H9 (cell line): ENCODE results near the gene RAB33B. TPM values are rescaled to one million over a fixed set of nuclear protein-coding genes. Genes with fewer than 3 reads are reported as not detected.

Source experiments
- DNase-seq: peaks from one replicate; pipeline ENCODE4 v3.0.0-alpha.2; 2017
- H2AFZ ChIP-seq: one replicate; pipeline ENCODE4 v1.6.1; 2013; ENCODE audit warnings: mild to moderate bottlenecking, low read length, control low read depth, moderate library complexity
- H2AK5ac ChIP-seq: 2 replicates; pipeline ENCODE4 v1.6.1; 2013; ENCODE audit warnings: low read length, control low read depth, mixed read lengths; ENCODE audit not compliant: insufficient read length
- H2BK120ac ChIP-seq: one replicate; pipeline ENCODE4 v1.6.1; 2013; ENCODE audit warnings: low read depth, mild to moderate bottlenecking, low read length, control low read depth, inconsistent platforms; ENCODE audit not compliant: poor library complexity, severe bottlenecking
- H2BK12ac ChIP-seq: 2 replicates; pipeline ENCODE4 v1.6.1; 2013; ENCODE audit warnings: low read length, control low read depth, mixed read lengths, low read depth; ENCODE audit not compliant: insufficient read length
- H2BK15ac ChIP-seq: 2 replicates; pipeline ENCODE4 v1.6.1; 2013; ENCODE audit warnings: low read depth, low read length, control low read depth
- H2BK20ac ChIP-seq: one replicate; pipeline ENCODE4 v1.6.1; 2013; ENCODE audit warnings: low read depth, mild to moderate bottlenecking, low read length, control low read depth, inconsistent platforms; ENCODE audit not compliant: poor library complexity, severe bottlenecking
- H2BK5ac ChIP-seq: 2 replicates; pipeline ENCODE4 v1.6.1; 2013; ENCODE audit warnings: low read length, control low read depth, mixed read lengths; ENCODE audit not compliant: insufficient read length
- H3K14ac ChIP-seq: 2 replicates; pipeline ENCODE4 v1.6.1; 2013; ENCODE audit warnings: low read length, control low read depth; ENCODE audit not compliant: insufficient read depth
- H3K18ac ChIP-seq: 2 replicates; pipeline ENCODE4 v1.6.1; 2013; ENCODE audit warnings: low read depth, mild to moderate bottlenecking, mixed read lengths, low read length, control low read depth; ENCODE audit not compliant: insufficient read length
- H3K23ac ChIP-seq: 2 replicates; pipeline ENCODE4 v1.6.1; 2013; ENCODE audit warnings: low read length, control low read depth, mixed read lengths, low read depth; ENCODE audit not compliant: insufficient read length
- H3K23me2 ChIP-seq: 2 replicates; pipeline ENCODE4 v1.6.1; 2013; ENCODE audit warnings: low read depth, mild to moderate bottlenecking, mixed read lengths, low read length, control low read depth; ENCODE audit not compliant: insufficient read length, poor library complexity, severe bottlenecking
- H3K27ac ChIP-seq: 2 replicates; pipeline ENCODE4 v1.5.1; 2013; ENCODE audit warnings: low read length, control low read depth, mixed read lengths, low read depth; ENCODE audit not compliant: insufficient read length
- H3K27me3 ChIP-seq: 2 replicates; pipeline ENCODE4 v1.6.1; 2013; ENCODE audit warnings: low read length, control low read depth, inconsistent platforms; ENCODE audit not compliant: insufficient read depth
- H3K4ac ChIP-seq: 2 replicates; pipeline ENCODE4 v1.6.1; 2013; ENCODE audit warnings: low read depth, mild to moderate bottlenecking, control low read depth, inconsistent platforms, low read length, moderate library complexity
- H3K4me1 ChIP-seq: 2 replicates; pipeline ENCODE4 v1.6.1; 2013; ENCODE audit warnings: low read length, control low read depth, inconsistent platforms; ENCODE audit not compliant: insufficient read depth
- H3K4me2 ChIP-seq: 2 replicates; pipeline ENCODE4 v1.6.1; 2013; ENCODE audit warnings: low read length, control low read depth, mixed read lengths; ENCODE audit not compliant: insufficient read length, insufficient read depth
- H3K56ac ChIP-seq: 2 replicates; pipeline ENCODE4 v1.6.1; 2013; ENCODE audit warnings: low read depth, mild to moderate bottlenecking, mixed read lengths, low read length, control low read depth; ENCODE audit not compliant: insufficient read length
- H3K79me1 ChIP-seq: 2 replicates; pipeline ENCODE4 v1.6.1; 2013; ENCODE audit warnings: low read depth, mild to moderate bottlenecking, moderate library complexity, low read length, control low read depth, inconsistent platforms; ENCODE audit not compliant: insufficient read depth, poor library complexity, severe bottlenecking
- H3K79me2 ChIP-seq: 2 replicates; pipeline ENCODE4 v1.6.1; 2013; ENCODE audit warnings: low read length, control low read depth, inconsistent platforms; ENCODE audit not compliant: insufficient read depth
- H3K9ac ChIP-seq: 2 replicates; pipeline ENCODE4 v1.6.1; 2013; ENCODE audit warnings: low read length, control low read depth, mixed read lengths; ENCODE audit not compliant: insufficient read length; ENCODE audit errors: extremely low read depth
- H3K9me3 ChIP-seq: one replicate; pipeline ENCODE4 v1.6.1; 2013; ENCODE audit warnings: low read depth, low read length, inconsistent platforms; ENCODE audit not compliant: control insufficient read depth
- H3T11ph ChIP-seq: one replicate; pipeline ENCODE4 v1.6.1; 2013; ENCODE audit warnings: mild to moderate bottlenecking, low read length, control low read depth, inconsistent platforms
- H4K20me1 ChIP-seq: one replicate; pipeline ENCODE4 v1.6.1; 2013; ENCODE audit not compliant: control insufficient read depth, insufficient read length, insufficient read depth
- H4K5ac ChIP-seq: 2 replicates; pipeline ENCODE4 v1.6.1; 2013; ENCODE audit warnings: low read depth, mild to moderate bottlenecking, mixed read lengths, low read length, control low read depth; ENCODE audit not compliant: insufficient read length
- H4K8ac ChIP-seq: replicated peaks from 2 replicates; pipeline ENCODE4 v1.6.1; 2013; ENCODE audit warnings: low read length, control low read depth, mixed read lengths, low read depth; ENCODE audit not compliant: insufficient read length
- H4K91ac ChIP-seq: 2 replicates; pipeline ENCODE4 v1.6.1; 2013; ENCODE audit warnings: low read depth, mild to moderate bottlenecking, moderate library complexity, mixed read lengths, low read length, control low read depth; ENCODE audit not compliant: insufficient read length
- H3K27ac Mint-ChIP-seq, 3 experiments: 2 replicates in 2 of 3; 3 replicates in 1 of 3; pipeline ENCODE4 v1.8.0; 2020 to 2021; ENCODE audit warnings: mixed read lengths in 3 of 3, mild to moderate bottlenecking in 1 of 3, moderate library complexity in 1 of 3
- H3K27me3 Mint-ChIP-seq: 2 replicates; pipeline ENCODE4 v1.8.0; 2021; ENCODE audit warnings: low read depth, mild to moderate bottlenecking, moderate library complexity, mixed read lengths
- H3K36me3 Mint-ChIP-seq, 3 experiments: 2 replicates in 2 of 3; 3 replicates in 1 of 3; pipeline ENCODE4 v1.8.0; 2020 to 2021; ENCODE audit warnings: low read depth in 3 of 3, mixed read lengths in 3 of 3; ENCODE audit not compliant: insufficient read depth in 1 of 3
- H3K4me1 Mint-ChIP-seq, 2 experiments: 2 replicates each; pipeline ENCODE4 v1.8.0; 2020; ENCODE audit warnings: mixed read lengths in 2 of 2
- H3K4me3 Mint-ChIP-seq, 2 experiments: 2 replicates in 1 of 2; 3 replicates in 1 of 2; pipeline ENCODE4 v1.8.0; 2020 to 2021; ENCODE audit warnings: mild to moderate bottlenecking in 2 of 2, mixed read lengths in 2 of 2, moderate library complexity in 1 of 2
- H3K9me3 Mint-ChIP-seq, 2 experiments: 2 replicates in 1 of 2; 3 replicates in 1 of 2; pipeline ENCODE4 v1.8.0; 2020; ENCODE audit warnings: mild to moderate bottlenecking in 2 of 2, mixed read lengths in 2 of 2, moderate library complexity in 1 of 2
- WGBS: extraction: QIAGEN DNeasy Blood & Tissue Kit; methylation state at CpG from one replicate; pipeline ENCODE4 v1.1.7; 2013; ENCODE audit warnings: missing lambda C conversion rate, low lambda C conversion rate, mixed read lengths; ENCODE audit not compliant: insufficient read length; ENCODE audit errors: extremely low coverage; 5-methylcytosine and 5-hydroxymethylcytosine counted together
- total RNA-seq: library from RNA; stranded (reverse); gene quantifications from 2 replicates; pipeline ENCODE4 v1.2.1, GENCODE V29; 2021
- TF ChIP-seq, protein P1 (sequence below): fragments of 200-600 bp; sonication (generic); conservative IDR thresholded peaks from 3 replicates; pipeline ENCODE4 v1.8.0; 2021; ENCODE audit warnings: antibody characterized with exemption, mild to moderate bottlenecking

Gene RAB33B
- total RNA-seq, 1 experiment from 2014 or later = 7.7 TPM

DNA sequence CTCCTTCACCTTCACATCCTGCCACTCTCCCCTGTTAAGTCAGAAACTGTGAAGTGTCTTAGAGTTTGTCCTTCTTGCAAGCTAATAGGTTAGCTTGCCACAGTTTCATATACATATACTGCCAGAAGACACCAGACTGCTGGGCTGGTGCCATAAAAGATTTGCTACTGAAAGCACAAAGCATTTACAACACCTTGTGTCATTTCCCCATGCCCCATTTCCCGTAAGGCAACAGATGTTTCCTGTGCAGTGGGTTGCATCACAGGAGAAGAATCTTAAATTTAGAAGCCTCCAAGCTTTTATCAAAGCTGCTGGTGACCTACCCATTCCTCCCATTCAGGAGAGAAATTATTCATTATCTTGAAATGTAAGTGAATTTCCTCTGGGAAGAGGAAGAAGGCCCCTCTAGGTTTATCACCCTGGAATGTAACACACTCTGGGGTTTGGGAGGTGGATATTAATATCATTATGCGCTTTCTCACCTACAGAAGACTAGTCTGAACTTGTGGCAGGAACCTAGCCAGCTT, 34.5 kb upstream of the RAB33B start:
- Histone ChIP-seq H3K23me2 (no peaks in the 10 kb centered on the region), H3K79me2 (no peaks in the 10 kb centered on the region), H4K91ac (no peak overlapping the region), H3K9ac (no peak overlapping the region), H3K79me1 (no peaks in the 10 kb centered on the region), H3K18ac (no peak overlapping the region), H4K20me1 (no peaks in the 10 kb centered on the region), H2BK120ac (no peak overlapping the region), H3K4me2 (no peak overlapping the region), H3T11ph (no peak overlapping the region), H4K5ac (no peak overlapping the region), H2AK5ac (no peak overlapping the region), H4K8ac (no peak overlapping the region), H3K9me3 (no peaks in the 10 kb centered on the region), H2BK12ac (no peak overlapping the region), H3K23ac (no peak overlapping the region), H3K4me1 (no peaks in the 10 kb centered on the region), H2BK5ac (no peak overlapping the region), H3K4ac (no peak overlapping the region), H3K27me3 (no peaks in the 10 kb centered on the region), H2BK20ac (no peak overlapping the region), H2AFZ (no peak overlapping the region), H3K27ac (no peak overlapping the region), H2BK15ac (no peak overlapping the region), H3K14ac (no peak overlapping the region), H3K56ac (no peak overlapping the region)
- no peaks in the 10 kb centered on the region; the same call in 1 of the 2 replicates for H3K27me3 Mint-ChIP-seq
- no peak overlapping the region; a peak in 1 of 7 replicates for H3K27ac Mint-ChIP-seq
- peaks cover 13 to 28% (median 15%) of the 10 kb centered on the region in 3 experiments for H3K36me3 Mint-ChIP-seq
- H3K4me1 Mint-ChIP-seq = no peaks in the 10 kb centered on the region
- no peak for DNase-seq
- no CpG with 5 or more reads among the region's 2 CpGs for WGBS
- TF ChIP-seq, protein P1, sequence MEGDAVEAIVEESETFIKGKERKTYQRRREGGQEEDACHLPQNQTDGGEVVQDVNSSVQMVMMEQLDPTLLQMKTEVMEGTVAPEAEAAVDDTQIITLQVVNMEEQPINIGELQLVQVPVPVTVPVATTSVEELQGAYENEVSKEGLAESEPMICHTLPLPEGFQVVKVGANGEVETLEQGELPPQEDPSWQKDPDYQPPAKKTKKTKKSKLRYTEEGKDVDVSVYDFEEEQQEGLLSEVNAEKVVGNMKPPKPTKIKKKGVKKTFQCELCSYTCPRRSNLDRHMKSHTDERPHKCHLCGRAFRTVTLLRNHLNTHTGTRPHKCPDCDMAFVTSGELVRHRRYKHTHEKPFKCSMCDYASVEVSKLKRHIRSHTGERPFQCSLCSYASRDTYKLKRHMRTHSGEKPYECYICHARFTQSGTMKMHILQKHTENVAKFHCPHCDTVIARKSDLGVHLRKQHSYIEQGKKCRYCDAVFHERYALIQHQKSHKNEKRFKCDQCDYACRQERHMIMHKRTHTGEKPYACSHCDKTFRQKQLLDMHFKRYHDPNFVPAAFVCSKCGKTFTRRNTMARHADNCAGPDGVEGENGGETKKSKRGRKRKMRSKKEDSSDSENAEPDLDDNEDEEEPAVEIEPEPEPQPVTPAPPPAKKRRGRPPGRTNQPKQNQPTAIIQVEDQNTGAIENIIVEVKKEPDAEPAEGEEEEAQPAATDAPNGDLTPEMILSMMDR = no peak
- peaks cover 16 to 20% of the 10 kb centered on the region in 2 experiments for H3K9me3 Mint-ChIP-seq
- H3K4me3 Mint-ChIP-seq = no peak overlapping the region
